Fibroblast of pulmonary artery (primary cell): Measurements from ENCODE around the gene MISP.

Experiments used
- DNase-seq: peaks from one replicate; pipeline ENCODE4 v3.0.0-alpha.2; 2010; ENCODE audit warnings: low read depth
- H3K4me3 ChIP-seq: replicated peaks from 2 replicates; pipeline ENCODE4 v1.5.1; 2011; ENCODE audit warnings: low read depth, mild to moderate bottlenecking, control low read depth, low read length, moderate library complexity
- TF ChIP-seq, protein P1 (sequence below): IDR thresholded peaks from 2 replicates; pipeline ENCODE4 v1.5.1; 2011; ENCODE audit warnings: mild to moderate bottlenecking, control low read depth, low read length, inconsistent platforms; ENCODE audit errors: missing control alignments

Gene MISP

DNA sequence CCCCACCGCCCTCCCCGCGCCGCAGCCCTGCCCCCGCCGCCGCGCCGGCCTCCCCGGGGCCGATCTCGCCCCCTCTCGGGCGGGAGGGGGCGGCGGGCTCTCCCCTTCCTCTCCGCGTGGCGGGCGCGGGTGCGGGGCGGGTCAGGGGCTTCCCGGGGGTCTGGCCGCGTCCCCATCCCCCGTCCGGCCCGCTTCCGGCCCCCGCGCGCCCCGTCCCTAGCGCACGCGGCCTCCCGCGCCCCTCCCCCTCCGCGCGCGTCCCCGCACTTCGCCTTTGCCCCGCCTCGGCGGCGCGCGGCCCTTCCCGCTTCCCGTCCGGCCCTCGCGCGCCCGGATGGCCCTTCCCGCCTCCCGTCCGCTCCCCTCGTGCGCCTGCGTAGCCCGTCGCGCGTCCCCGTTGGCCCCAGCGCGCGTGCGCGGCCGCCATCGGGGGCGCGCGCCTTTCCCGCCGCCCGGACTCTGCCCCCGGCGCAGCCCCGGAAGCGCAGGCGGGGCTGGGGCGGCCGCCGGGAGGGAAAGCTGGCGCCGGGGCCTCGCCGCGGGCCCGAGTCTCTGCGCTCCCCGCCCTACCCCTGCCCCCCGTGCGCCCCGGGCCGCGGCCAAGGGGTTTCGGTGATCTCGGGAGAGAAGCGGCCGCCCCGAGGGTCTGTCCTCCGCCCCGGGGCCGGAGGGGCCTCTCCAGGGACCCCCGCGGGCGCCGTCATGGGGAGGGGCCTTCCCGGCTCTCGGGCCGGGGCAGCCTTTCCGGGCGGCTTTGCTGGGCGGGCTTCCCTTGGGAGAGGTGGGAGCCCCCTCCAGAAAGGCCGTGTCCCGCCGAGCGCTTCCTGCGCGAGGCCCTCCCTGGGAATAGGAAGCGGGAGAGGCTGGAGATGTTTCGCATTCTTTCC lies 46.9 kb downstream of the MISP start:
- TF ChIP-seq, protein P1, sequence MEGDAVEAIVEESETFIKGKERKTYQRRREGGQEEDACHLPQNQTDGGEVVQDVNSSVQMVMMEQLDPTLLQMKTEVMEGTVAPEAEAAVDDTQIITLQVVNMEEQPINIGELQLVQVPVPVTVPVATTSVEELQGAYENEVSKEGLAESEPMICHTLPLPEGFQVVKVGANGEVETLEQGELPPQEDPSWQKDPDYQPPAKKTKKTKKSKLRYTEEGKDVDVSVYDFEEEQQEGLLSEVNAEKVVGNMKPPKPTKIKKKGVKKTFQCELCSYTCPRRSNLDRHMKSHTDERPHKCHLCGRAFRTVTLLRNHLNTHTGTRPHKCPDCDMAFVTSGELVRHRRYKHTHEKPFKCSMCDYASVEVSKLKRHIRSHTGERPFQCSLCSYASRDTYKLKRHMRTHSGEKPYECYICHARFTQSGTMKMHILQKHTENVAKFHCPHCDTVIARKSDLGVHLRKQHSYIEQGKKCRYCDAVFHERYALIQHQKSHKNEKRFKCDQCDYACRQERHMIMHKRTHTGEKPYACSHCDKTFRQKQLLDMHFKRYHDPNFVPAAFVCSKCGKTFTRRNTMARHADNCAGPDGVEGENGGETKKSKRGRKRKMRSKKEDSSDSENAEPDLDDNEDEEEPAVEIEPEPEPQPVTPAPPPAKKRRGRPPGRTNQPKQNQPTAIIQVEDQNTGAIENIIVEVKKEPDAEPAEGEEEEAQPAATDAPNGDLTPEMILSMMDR = no peak
- DNase-seq = peak; percentile 91
- peak overlapping the region; percentile 92 for H3K4me3 ChIP-seq

DNA sequence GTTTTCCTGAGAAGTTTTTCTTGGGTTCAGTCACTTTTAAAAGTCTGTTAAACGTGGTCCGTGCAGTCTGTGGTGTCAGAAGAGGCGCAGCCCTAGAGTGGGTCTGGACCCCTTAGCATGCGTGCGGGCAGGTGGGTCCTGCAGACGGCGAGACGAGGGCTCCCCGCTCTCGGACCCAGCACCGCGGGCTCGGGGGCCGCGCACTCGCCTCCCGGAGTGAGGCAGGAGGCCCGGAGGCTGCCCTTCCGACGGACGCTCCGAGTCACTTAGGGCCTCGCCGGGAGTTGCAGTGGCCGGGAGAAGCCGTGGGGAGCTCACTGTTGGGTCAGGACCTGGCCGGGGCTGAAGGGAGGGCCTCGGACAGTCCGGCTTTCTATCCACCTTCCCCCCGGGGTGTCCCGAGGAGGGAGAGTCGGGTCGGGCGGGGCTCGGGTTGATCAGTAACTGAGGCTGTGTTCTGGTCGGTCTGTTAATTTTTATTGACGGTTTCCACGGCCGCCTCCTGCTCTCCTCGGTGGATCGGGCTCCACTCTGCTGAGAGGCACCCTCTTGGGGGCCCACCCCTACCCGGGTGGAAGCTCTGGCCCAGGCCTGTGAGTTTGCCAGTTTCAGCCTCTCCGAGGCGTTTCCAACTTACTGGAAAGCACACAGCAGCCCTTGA lies 47.6 kb downstream of the MISP start:
- no peak for DNase-seq
- peak overlapping the region; percentile 92 for H3K4me3 ChIP-seq

DNA sequence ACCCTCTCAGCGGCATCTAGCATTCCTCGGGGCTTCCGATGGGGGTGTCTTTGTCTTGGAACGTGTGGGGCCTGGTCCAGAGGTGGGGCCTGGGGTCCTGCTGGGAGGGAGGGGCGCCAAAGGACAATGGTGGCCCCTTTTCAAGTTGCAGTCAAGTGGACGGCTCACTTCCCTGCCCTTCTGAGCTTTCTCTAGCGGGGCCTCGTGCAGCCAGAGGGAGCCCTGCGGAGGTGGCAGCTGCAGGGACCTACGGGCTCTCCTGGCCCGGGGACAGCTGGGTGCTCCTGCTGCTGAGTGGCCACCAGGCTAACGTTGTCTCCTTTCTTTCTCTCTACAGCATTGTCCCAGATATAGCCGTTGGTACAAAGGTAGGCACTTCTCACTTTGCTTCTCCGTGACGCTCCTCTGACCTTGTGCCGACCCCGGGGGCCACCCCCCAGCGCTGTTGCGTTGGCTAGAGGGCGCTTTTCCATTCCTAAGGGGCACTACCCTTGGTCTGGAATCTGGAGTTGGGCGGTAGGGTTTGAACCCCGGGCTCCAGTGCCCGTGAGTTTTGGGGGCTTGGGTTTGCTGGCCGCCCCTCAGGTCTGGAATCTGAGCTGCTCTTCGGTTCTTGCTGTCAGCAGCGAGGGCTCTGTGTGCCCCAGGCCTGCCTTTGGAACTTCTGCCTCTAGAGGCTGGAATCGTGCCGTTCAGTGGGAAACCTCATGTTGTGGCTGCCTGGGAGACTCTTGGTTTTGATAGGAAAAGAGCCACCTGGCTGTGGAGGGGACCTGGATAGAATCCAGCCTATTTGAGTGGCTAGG lies 48.4 kb downstream of the MISP start:
- peak overlapping the region; percentile 92 for H3K4me3 ChIP-seq
- DNase-seq = peak; percentile 64
- TF ChIP-seq, protein P1 = peak; percentile 35

More for the DNA sequence above, 47.6 kb downstream of the MISP start:
- TF ChIP-seq, protein P1 = no peak

- DNase-seq = no peak
- TF ChIP-seq, protein P1 = no peak
- peak overlapping the region; percentile 92 for H3K4me3 ChIP-seq
Measured at GRCh38 chr19:800360-801029, 49.6 kb downstream of the MISP start.

- DNase-seq = peak; percentile 66
- peak overlapping the region; percentile 92 for H3K4me3 ChIP-seq
- TF ChIP-seq, protein P1 = no peak
Measured at GRCh38 chr19:801030-801860, 50.3 kb downstream of the MISP start.
